HEK293T (cell line): Measurements from ENCODE around the gene GDF10.

Experiments
- BHLHE40 ChIP-seq: fragments of 450-650 bp; IDR thresholded peaks from 2 replicates; pipeline ENCODE4 v1.6.1; 2016; ENCODE audit warnings: mild to moderate bottlenecking, moderate library complexity, borderline replicate concordance
- CTBP1 ChIP-seq: fragments of 450-650 bp; IDR thresholded peaks from 2 replicates; pipeline ENCODE4 v1.6.1; 2016; ENCODE audit warnings: borderline replicate concordance
- ZNF384 ChIP-seq: fragments of 450-650 bp; IDR thresholded peaks from 2 replicates; pipeline ENCODE4 v1.6.1; 2016

GRCh38 chr10:47268696-47269095, 31.3 kb upstream of the GDF10 start:
- TF ChIP-seq ZNF384 = no peak
- TF ChIP-seq CTBP1 = no peak
- no peak for TF ChIP-seq BHLHE40
